HG03571 (cell line): ENCODE measurements around the gene FUT9.

Experiments used
- ATAC-seq: cut with Tn5 transposase; IDR thresholded peaks from one replicate; pipeline ENCODE4 v1.9.1; 2021; ENCODE audit not compliant: unreplicated experiment

The FUT9 gene

DNA sequence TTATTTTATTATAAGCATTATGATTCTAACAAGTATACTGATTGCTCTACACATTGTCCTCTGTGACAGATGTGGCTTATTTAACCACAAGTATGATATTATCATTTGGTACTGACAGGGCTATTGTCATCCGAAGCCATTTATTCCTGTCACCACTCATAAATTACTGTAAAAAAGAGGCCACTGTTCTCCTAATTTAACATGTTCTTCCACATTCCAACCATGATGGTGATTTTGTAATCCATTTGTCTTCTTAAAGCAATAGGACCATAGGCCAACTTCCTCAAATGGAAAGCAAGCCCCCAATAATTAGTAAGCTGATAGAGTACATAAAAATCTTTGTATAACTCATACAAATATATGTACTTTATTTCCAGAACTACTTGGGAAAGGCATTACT lies 50.6 kb downstream of the FUT9 start:
- ATAC-seq: no peak

DNA sequence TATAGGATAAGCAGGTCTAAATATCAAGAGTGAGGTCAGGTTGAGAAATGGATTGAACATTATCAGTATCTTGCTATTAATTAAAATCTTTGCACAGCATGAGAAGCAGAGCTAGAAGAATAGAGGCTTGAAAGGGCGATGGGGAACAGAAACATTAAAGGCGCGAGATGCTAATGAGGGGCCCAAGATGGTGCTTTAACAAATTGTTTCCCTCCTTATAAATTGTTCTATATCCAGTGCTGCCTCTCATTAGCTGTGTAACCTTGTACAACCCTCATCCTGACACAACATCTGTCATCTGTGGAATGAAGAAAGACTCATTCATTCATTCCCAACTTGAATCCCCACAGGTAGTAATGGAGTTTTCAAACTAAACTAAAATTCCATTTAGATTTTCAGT lies 57.8 kb downstream of the FUT9 start:
- no peak for ATAC-seq

DNA sequence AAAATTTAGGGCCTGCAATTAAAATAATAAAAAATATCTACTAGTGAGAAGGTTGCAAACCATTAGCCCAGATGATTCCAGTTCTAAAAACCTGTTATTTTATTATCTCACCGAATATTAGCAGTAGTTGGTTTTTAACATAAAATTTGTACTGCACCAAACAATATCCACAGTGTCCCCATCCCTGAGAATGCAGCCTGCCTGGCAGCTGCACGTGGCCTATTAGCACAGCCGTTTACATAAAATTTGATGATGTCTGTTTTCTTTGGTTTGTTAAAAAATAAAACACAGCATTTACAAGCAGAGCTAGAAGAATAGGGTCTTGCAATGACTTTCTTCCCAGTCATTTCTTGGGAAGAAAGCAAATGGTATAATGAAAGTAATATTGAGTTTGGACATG lies 58.2 kb downstream of the FUT9 start:
- ATAC-seq: no peak

DNA sequence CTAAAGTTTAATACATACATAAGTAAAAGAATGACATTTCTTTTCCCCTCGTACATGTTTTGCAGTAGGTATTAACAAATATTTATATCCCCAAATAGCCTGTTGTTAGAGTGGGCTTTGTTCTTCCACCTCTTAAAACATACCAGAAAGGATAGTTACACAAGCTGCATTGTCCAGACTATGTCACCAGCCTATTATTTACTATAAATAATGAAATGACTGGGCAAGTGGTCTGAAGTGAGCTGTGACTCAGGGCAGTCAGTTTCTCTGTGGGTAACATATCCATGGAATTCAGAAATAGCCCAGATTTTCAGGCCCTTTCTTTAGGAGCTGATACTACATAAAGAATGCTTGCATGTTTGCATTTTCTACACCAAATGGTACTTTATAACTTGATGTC lies 60.1 kb downstream of the FUT9 start:
- no peak for ATAC-seq

DNA sequence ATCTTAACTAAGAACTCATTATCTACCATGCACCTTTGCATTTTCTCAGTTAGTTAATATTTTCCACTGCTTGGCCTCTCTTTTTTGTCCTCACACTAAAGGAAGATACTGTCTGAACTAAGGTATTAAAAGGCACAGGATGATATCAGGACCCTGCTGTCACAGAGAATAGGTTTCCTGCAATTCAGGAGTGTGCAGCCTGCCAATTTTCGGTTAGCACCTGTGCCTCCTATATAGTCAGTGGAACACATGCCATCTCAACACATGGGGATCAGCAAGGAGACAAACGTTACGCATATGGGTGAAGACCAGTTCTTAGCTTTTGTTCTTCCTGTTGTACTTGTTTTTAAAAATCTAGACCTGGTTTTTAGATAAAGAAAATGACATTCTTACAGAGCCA lies 71.0 kb downstream of the FUT9 start:
- no peak for ATAC-seq

DNA sequence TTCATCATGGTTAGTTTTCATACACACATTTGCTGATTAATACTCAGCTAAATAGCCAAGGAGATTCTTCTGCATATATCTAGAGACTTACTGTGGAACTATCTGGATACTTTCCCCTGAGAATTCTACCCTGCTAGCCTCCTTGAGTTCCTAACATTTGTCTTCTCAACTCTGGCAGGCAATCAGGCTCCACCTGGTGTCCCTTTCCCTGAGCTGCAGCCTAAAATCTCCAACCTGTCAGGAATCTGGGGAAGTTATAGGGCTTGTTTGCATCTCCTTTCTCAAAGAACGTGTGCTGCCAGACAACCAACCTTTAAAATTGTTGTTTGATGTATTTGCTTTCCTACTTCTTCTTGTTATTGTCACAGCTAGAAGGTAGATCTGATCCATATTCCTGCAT lies 73.4 kb downstream of the FUT9 start:
- ATAC-seq: no peak

DNA sequence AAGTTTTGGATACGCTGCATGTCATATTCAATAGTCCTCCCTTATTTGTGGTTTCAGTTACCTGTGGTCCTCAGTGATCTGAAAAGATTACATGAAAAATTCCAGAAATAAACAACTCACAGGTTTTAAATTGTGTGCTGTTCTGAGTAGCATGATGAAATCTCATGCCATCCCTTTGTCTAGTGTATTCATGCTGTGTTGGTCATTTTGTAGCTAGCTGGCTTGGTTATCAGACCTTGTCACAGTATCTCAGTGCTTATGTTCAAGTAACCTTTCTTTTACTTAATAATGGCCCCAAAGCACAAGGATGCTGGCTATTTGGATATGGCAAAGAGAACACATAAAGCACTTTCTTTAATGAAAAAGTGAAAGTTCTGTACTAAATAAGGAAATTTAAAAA lies 78.3 kb downstream of the FUT9 start:
- ATAC-seq: no peak

DNA sequence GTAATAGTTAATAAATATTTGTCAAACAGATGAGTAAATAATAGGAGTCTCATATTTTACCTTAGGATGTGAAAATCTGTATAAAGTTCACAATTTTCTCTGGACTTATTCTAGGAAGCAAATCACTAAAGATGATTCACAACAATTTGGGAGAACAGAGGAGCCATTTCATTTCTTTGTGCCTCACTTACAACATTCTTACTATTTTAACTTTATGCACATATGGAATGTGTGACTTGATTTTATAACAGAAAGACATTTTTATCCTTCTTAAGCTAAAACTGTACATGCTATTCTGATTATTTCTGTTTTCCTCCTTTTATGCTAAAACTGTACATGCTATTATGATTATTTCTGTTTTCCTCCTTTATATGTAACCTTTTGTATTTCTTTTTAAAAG lies 83.3 kb downstream of the FUT9 start:
- ATAC-seq: no peak

DNA sequence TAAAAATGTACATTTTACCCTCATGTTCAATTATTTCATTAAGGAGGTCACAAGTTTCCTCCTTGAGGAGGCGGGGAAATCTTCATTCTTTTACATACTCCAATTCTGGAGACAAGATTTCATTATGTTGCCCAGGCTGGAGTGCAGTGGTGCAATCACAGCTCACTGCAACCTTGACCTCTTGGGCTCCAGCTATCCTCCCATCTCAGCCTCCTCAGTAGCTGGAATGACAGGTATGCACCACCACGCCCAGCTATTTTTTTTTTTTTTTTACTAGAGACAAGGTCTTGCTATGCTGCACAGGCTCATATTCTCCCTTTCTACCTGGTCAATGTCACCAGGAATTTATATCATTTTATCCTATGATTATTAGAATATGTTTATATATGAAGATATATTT lies 85.8 kb downstream of the FUT9 start:
- ATAC-seq: no peak

DNA sequence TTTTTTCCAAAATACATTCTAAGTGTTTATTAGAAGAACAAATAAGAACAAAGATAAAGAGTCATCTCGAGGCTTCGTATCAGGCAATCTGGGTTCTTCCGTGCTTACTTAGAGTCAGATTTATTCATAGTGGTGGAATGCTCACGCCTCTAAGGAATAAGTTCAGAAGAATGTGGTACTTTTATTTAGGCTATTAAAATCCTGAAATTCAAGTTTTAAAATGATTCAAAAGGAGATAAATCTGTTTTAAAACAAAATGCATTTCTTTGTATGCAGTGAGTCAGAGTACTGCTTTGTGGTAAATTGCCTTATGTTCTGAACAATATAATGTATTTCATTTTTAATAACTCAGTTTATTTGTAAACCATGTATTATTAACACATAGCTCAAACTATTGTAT lies 89.1 kb downstream of the FUT9 start:
- no peak for ATAC-seq

DNA sequence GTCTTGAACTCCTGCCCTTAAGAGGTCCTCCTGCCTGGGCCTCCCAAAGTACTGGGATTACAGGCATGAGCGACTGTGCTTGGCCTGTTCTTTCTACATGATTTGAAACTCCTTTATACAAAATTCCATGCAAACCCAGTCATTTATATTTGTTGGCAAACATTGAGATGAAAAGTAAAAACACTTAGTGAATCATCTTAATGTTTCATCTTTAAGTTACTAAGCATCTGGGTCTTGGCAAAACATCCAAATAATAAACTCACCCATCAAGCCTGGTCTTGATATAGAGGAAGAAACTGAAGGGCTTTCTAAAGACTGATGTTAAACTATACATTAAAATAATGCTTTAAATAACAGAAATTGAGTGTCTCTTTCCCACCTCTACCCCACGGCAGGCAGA lies 95.1 kb downstream of the FUT9 start:
- ATAC-seq: no peak

DNA sequence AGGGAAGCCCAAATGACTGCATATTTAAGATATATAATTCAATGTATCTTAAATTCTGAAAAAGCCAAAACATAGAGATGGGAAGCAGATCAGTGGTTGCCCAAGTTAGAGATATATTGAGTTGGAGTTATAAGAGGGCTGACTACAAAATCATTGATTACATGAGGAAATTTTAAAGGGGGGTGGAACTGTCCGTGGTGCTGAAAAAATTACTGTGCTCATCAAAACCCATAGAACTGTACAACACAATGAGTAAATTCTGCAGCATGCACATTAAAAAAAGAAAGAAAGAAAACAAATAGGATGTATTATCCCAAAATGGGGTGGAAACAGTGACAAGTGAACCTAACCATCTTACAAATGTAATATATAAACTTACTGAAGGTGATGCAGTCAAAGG lies 100.9 kb downstream of the FUT9 start:
- ATAC-seq: no peak

DNA sequence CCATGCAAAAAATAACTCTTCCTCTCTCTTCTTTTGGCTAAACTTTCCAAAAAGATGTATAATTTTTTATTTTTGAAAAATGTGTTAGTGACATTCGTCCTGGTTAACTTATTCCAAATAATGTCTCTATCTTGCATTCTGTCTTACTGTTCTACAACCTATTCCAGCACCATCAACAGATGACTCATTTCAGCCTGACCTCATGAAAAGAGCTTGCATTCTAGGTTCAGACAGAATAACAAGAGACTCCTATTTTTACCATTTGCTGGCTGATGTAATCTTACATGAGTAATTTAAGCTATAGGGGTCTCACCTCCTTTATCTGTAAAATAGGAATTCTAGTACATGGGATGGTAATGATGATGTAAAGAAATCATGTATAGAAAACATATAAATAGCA lies 109.0 kb downstream of the FUT9 start:
- no peak for ATAC-seq

DNA sequence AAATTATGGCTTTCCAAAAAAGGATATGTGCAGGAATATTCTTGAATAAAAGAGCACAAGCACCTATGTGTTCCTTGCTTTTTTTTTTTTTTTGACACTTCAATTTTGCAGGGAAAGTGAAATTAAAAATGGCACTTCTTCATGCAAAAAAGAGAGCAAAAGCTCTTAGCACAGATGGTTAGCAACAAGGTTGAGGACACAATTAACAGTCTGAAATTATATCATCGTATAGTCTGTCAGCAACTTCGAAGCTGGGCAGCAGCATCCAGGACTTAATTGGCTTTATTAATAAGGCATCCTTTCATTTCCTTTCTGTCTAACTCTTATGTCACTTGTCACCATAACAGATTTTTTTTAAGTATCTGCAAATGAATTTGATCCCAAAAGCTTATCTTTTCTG lies 122.6 kb downstream of the FUT9 start:
- ATAC-seq: no peak

DNA sequence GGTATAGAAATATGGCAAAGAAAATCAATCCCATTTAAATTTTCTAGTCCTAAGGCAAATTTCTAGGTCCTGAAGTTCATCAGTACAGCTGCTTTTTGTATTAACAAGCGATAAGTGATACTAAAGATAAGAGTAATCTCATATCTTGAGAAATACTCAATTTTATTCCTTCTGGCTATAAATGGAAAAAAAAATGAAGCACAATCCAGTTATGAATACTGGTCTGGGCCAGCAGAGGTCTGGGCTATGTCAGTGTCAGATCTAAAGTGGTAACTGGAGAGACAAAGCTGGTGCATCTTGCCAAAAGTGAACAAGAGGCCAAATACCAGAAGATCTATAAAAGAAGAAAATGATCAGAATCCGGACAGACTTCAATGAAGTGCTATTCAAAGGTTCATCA lies 126.4 kb downstream of the FUT9 start:
- no peak for ATAC-seq

DNA sequence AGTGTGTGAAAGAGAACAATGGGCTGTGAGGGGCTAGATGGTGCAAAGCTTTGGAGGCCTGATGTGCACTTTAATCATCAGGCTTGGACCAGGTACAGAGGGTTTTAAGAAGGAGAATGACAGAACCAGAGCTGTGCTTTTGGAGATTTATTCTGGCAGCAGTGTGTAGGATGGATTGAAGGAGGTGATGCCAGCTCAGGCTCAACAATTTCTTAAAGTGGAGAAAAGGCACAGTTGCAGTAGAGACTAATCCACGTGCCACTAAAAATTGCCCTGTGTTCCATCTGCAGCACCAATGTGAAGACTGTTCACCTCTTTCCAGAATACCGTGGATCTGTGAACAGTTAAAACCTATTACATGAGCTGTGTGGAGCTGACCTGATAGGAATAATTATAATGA lies 134.7 kb downstream of the FUT9 start:
- ATAC-seq: no peak

DNA sequence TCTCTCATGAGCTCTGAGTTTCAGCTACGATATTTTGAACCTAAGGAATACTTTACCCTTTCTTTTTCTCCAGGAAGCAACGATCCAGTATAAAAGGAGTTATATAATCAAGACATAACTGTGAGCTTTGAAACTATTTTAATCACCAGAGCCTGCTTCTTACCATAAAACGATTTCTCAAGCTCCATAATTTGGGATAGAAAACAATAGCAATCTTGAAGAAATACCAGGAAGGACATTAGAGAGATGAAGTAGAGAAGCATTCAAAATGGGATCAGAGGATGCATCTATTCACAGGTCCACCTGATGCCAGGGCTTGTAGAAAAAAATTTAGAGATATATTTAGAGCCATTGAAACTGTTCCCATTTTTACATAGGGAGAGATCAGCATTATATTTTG lies 135.9 kb downstream of the FUT9 start:
- ATAC-seq: no peak

DNA sequence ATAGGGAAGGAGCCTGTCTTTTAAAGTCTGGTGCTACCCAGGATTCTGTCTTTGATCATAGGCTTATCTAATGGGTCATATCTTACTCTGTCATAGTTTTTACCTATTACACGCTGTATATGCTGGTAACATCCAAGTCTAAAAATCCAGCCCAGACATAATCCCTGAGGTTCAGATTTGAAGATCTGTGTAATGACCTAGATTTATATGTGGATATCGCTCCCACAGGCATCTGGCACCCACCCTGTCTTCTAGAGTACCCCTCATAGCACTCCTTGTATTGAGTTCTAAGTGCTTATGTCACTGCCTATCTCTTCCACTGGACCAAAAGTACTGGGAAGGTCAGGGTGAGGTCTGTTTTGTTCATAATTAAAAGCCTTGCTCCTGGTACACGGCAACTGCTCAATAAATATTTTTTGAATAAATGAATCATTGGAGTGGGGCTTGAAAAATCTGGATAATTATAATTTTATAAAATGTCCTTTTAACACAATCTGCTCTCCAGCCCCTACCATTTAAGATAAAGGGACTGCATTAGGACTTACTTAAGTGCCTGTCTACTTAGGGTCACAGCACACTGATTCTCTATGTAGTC lies 136.4 kb downstream of the FUT9 start:
- no peak for ATAC-seq

DNA sequence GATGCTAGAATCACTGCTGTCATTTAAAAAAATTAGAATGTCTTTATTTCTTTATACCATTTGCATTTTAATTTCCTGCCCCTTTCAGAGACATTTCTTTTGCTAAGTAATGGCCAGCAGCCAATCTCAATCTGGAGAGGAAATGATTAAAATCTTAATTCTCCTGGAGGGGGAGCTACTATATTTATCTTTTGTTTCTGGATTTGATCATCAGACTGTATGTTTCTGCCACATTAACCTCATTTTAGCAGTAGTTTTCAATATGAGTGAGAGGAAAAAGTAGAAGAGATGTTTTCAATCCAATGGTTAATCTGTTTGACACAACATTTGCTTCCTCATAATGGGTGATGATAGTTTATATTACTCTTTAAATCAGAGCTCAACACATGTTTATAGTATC lies 138.0 kb downstream of the FUT9 start:
- no peak for ATAC-seq

DNA sequence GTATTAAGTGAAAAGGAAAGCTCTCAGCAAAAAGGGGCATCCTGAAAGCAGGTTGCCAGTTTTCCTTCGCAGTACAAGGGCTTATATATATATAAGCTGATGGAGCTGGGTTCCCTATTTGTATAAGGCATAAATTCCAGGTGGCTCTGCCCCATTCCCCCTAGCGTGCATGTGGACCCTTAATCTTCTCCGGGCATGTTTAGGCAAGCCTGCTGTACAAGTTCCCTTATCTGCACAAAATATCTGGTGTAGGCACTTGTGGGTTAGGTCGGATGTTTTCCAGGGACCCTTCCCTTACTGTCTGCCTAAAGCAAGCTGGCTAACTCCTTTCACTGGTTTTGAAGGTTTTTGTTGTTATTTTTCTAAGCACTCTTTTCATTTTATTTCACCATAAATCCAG lies 140.7 kb downstream of the FUT9 start:
- no peak for ATAC-seq

DNA sequence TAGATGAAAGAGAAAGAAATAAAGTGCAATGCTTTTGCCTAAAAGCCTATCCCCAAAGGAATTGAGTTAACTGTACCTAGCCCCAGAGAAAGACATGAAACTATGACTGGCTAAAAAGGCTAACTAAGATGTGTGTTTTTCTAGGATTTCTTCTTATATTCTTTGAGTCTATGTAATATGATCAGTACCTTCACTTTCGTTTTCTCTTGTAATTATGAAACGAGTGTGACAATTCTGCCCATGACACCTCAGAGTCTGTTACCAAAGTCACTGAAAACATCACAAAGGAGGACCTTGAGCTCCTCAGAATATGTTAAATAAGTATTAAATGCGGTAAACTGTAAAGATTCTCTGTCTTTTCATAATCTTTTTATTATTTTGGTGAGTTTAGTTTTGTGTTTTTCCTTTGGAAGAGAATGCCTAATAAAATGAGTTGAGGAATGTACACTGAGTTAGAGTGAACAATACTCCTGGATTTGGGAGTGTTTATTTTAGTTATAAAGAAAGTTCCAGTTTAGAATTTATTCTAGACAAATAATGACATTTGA lies 141.3 kb downstream of the FUT9 start:
- ATAC-seq: peak; percentile 86

DNA sequence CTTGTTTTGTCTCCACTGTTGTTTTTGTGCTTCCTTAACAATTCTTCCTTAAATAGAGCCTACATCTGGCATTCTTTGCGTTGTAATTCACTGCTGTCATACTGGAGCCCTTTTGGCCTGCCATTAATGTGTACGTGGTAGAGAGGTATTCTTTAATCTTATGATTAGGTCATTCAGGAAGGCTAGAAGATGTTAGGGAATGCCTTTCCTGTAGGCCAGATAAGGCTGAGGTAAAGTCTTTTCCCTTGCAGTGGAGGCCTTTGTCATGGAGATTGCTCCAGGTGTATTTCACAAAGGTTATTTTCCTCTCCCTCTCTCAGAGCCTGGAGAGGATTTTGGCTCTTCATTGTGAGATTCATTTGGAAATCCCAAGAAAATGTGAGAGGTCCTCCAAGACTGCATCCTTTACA lies 146.9 kb downstream of the FUT9 start:
- no peak for ATAC-seq

DNA sequence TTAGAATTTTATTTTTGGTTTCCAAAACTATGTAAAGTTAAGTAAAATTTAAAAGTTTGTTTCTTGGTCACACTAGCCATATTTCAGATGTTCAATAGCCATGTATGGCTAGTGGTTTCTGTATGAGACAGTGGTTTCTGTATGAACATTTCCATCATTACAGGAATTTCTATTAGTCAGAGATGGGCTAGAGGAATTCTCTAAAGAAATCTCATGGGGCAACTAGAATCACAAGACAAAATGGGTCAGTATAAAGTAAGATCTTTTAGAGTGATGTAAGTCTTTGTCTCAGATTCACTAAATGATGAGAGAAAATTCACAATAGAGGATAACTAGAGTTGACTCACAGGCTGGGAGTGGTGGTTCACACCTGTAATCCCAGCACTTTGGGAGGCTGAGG lies 149.0 kb downstream of the FUT9 start:
- no peak for ATAC-seq

DNA sequence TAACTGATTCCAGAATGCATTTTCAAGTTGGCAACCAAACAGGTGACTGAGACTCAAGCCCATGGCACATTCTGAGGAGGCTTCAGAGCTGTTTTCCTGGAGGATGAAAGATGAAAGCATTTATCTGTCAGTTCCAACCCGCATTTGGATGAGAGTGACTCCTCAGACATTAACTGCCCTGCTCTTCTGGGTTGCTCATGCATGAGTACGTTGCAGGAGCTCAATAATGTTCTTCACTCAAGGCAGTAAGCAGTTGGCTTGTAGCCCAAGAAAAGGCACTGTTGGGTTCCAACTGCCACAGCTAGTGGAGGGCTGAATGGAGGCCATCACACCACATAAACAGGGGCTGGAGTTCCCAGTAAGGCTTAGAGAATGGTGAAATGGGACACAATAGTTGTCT lies 155.3 kb downstream of the FUT9 start:
- ATAC-seq: no peak
